GM10266 (cell line): ENCODE measurements around the gene ARMH3.
A peak's percentile ranks its signal among the peaks of the same experiment; 100 is the strongest.
"Not testable (repeated sequence)": the region's sequence is repeated elsewhere in the genome, so short reads cannot be mapped to it uniquely, and the experiment has no call there.

ENCODE experiments used
- DNase-seq: peaks from one replicate; pipeline ENCODE4 v3.0.0; 2012; ENCODE audit errors: extremely low spot score
- TF ChIP-seq, protein P1 (sequence below): IDR thresholded peaks from 2 replicates; pipeline ENCODE4 v1.5.1; 2012; ENCODE audit warnings: mild to moderate bottlenecking, low read depth; ENCODE audit not compliant: control insufficient read depth, insufficient read depth; ENCODE audit errors: missing control alignments

Gene ARMH3

DNA sequence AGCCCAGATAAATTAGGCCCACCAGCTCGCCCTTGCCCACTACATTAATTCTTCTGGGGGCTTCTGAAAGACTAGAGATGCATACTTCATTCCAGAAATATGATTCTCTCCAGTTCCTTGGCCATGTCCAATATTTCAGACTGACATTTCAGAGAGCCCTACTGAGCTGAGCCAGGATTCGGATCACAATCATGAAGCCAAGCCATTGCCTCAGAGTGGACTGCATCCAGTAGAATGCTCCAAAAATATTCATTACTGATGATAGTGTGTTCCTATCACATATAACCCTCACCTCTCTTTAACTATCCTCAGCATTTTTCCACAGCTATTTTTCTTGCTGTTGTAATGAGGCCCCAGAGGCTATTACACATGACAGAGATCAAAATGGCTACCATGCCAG, 38.7 kb downstream of the ARMH3 start:
- TF ChIP-seq, protein P1, sequence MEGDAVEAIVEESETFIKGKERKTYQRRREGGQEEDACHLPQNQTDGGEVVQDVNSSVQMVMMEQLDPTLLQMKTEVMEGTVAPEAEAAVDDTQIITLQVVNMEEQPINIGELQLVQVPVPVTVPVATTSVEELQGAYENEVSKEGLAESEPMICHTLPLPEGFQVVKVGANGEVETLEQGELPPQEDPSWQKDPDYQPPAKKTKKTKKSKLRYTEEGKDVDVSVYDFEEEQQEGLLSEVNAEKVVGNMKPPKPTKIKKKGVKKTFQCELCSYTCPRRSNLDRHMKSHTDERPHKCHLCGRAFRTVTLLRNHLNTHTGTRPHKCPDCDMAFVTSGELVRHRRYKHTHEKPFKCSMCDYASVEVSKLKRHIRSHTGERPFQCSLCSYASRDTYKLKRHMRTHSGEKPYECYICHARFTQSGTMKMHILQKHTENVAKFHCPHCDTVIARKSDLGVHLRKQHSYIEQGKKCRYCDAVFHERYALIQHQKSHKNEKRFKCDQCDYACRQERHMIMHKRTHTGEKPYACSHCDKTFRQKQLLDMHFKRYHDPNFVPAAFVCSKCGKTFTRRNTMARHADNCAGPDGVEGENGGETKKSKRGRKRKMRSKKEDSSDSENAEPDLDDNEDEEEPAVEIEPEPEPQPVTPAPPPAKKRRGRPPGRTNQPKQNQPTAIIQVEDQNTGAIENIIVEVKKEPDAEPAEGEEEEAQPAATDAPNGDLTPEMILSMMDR = no peak
- no peak for DNase-seq

DNA sequence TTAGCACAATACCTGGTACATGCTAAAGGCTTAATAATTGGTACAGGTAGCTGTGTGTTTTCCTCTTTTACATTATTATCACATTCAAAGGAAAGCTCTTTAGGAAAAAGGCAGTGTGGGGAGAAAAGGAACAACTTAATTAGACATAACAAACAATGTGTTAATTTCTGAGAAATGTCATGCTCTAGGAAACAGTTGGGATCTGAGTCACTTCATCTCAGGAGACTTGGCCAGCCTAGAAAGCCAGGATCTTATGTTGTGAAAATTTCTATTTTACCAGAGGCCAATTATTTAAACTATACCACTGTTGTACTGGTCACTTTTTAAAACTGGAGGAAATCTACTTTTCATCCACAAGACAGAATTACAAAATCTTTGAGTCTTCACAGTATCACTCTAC, 39.6 kb downstream of the ARMH3 start:
- no peak for DNase-seq
- TF ChIP-seq, protein P1 = no peak

DNA sequence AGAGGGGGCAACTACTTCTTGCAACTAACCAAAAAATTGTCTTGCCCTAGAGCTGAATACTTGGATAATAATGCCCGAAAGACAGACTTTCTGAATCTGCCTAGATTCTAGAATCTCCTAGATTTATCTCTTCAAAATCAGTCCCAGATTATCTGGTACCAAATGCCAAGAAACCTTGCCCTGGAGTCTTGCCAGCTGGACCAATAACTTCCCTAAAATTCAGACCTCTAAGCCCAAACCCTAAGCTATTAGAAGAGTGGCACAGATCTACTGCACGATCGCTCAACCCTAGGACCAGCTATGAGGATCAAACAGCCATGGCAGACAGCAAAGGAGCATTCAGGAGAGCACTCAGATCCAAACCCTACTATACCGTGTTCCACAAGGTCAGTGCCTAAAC, 45.0 kb downstream of the ARMH3 start:
- no peak for DNase-seq
- TF ChIP-seq, protein P1 = no peak

DNA sequence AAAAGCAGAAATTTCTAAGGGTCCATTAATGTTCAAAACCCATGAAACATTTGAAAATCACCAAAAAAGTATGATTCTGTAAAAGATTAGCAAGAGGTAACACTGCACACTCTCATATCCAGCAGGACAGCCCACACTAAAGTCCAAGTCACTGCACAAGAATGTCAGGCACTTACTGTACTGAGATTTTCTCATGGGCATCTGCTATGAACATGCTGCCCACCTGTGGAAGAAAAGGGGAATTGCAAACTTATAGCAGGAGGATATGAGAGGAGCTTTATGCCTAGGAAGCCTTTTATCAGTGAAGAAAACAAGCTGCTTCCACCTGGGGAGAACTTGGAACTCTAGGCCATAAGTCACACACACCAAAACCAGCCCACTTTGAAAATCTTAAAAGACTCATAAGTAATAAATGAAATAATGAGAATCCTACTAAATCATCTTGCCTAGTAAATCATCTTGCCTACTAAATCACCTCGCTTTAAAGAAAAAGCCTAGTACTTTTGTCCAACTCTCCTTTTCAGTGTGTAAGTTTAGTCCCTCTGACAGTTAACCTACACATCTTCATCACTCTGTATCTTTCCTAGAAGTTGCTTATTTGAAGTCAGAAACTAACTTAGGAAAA, 46.1 kb downstream of the ARMH3 start:
- DNase-seq = peak; percentile 73
- TF ChIP-seq, protein P1 = peak; percentile 97

DNA sequence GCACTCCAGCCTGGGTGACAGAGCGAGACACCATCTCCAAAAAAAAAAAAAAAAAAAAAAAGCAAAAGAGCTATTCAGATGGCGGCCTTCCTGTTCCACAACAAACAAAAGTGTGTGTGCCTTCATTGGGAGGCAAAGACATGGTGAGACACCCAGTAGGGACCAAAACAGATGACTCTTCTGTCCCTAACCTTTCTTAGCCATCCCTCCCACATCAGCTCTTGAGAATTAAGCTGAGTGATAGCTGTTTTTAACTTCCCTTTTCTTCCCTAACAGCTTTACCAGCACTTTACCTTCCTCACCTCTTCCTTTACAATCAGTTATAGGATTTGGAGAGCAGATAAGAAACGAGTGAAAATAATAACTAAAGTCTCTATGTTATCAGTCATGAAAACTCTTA, 48.2 kb downstream of the ARMH3 start:
- DNase-seq = no peak
- TF ChIP-seq, protein P1 = no peak

DNA sequence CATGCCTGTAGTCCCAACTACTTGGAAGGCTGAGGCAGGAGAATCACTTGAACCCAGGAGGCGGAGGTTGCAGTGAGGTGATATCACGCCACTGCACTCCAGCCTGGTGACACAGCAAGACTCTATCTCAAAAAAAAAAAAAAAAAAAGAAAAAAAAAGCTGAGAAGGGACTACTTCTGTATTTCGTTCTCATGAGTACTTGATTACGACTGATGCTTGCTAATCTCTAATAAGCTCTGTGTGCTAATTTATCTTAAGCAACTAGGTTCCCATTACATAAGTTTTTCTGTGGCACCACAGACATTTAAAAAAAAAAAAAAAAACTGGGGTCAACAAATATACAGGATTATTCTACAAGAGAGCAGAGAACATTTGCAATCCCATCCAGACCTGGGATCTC, 48.9 kb downstream of the ARMH3 start:
- DNase-seq = not testable (repeated sequence)

DNA sequence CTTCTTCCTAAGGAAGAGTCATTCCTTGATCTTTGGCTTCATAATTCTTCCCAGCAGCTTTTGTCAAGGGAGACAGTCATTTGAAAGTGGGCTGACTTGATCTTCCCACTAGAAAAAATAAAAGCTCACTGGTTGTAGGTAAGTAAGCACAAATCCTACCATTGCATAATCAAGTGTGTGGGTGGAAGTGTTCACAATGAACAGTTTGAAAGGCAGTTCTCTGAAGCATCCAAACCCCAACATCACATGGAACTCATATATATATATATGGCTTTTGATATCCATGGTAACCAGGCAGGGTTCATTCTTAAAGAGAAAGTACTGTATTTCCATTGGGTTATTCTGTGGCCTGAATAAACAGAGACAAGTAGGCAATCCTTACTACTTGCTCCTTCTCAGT, 51.6 kb downstream of the ARMH3 start:
- DNase-seq = no peak
- TF ChIP-seq, protein P1 = no peak

DNA sequence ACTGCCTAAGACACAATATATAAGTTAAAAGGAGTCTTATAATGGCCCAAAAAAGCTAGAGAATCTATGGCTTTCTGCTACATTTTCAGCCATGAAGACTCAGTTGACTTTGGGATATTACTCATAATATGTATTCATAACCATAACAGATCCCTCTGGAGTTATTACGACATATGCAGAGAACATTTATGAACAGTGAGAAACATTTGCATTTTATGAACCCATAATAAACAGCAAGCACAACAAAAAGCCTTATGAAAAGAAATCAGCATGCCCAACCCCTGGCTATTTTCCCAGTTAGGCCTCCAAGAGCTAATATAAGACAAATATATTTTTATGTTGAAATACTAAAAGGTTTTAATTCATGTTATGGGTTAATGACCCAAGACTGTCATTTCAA, 52.4 kb downstream of the ARMH3 start:
- TF ChIP-seq, protein P1 = no peak
- no peak for DNase-seq
